GM21360 (cell line): Measurements from ENCODE around the gene MSI2.

ENCODE experiments used
- ATAC-seq: cut with Tn5 transposase; IDR thresholded peaks from one replicate; pipeline ENCODE4 v1.9.1; 2021; ENCODE audit warnings: mild to moderate bottlenecking, moderate library complexity; ENCODE audit not compliant: unreplicated experiment

MSI2 gene

GRCh38 chr17:57721967-57722703 is 465.8 kb downstream of the MSI2 start:
- ATAC-seq, result no peak

GRCh38 chr17:57722704-57723043 is 466.4 kb downstream of the MSI2 start:
- no peak for ATAC-seq

GRCh38 chr17:57723427-57724025 is 467.2 kb downstream of the MSI2 start:
- ATAC-seq, result no peak

- peak; percentile 71 for ATAC-seq
These were observed 467.9 kb downstream of the MSI2 start for GRCh38 chr17:57724026-57724728.

GRCh38 chr17:57724729-57725125 is 468.4 kb downstream of the MSI2 start:
- no peak for ATAC-seq

GRCh38 chr17:57726213-57726790 is 470.0 kb downstream of the MSI2 start:
- no peak for ATAC-seq

- ATAC-seq, result no peak
These were observed 470.5 kb downstream of the MSI2 start for GRCh38 chr17:57726838-57727237.

GRCh38 chr17:57727630-57728175 is 471.4 kb downstream of the MSI2 start:
- no peak for ATAC-seq

GRCh38 chr17:57730026-57730701 is 473.8 kb downstream of the MSI2 start:
- no peak for ATAC-seq

GRCh38 chr17:57732062-57732461 is 475.7 kb downstream of the MSI2 start:
- no peak for ATAC-seq

GRCh38 chr17:57733085-57733484 is 476.8 kb downstream of the MSI2 start:
- no peak for ATAC-seq
